Gastroesophageal sphincter (tissue), 4 donors: ENCODE results near the gene SCCPDH. TPM values are rescaled to one million over a fixed set of nuclear protein-coding genes. Genes with fewer than 3 reads are reported as not detected.

Experiments
- ATAC-seq: fragments of 150-250 bp; one replicate; pipeline ENCODE4 v1.9.1; 2016; ENCODE audit warnings: mild to moderate bottlenecking, moderate library complexity
- H3K27ac ChIP-seq, 4 donors: fragments of 200-600 bp; sonication (generic) in 3 of 4; 1 replicate in 3 of 4; 2 replicates in 1 of 4; pipeline ENCODE4 v1.5.1; 2016 to 2019
- H3K27me3 ChIP-seq: fragments of 200-600 bp; sonication (generic); one replicate; pipeline ENCODE4 v1.5.1; 2019
- H3K36me3 ChIP-seq, 2 donors: fragments of 200-600 bp; sonication (generic); one replicate each; pipeline ENCODE4 v1.5.1; 2019; ENCODE audit warnings: control low read depth in 1 of 2
- H3K4me1 ChIP-seq, 3 donors: fragments of 200-600 bp; sonication (generic); 1 replicate in 2 of 3; 2 replicates in 1 of 3; pipeline ENCODE4 v1.5.1; 2016 to 2019; ENCODE audit warnings: control low read depth in 2 of 3
- H3K4me3 ChIP-seq, 2 donors: fragments of 200-600 bp; sonication (generic); one replicate each; pipeline ENCODE4 v1.5.1; 2019; ENCODE audit warnings: mild to moderate bottlenecking in 1 of 2, moderate library complexity in 1 of 2
- H3K9me3 ChIP-seq, 3 donors: fragments of 200-600 bp; sonication (generic); one replicate each; pipeline ENCODE4 v1.5.1; 2017 to 2019; ENCODE audit warnings: control low read depth in 2 of 3
- EP300 ChIP-seq: sonication (generic); formaldehyde crosslinking; IDR thresholded peaks from one replicate; pipeline ENCODE4 v1.6.1; 2017; ENCODE audit warnings: antibody characterized with exemption, mild to moderate bottlenecking
- POLR2A ChIP-seq, 2 donors: fragments of 450-650 bp; IDR thresholded peaks; one replicate each; pipeline ENCODE4 v1.6.1; 2017; ENCODE audit warnings: antibody characterized with exemption in 2 of 2, mild to moderate bottlenecking in 2 of 2, moderate library complexity in 1 of 2
- POLR2AphosphoS5 ChIP-seq: sonication (generic); formaldehyde crosslinking; IDR thresholded peaks from one replicate; pipeline ENCODE4 v1.6.1; 2017; ENCODE audit warnings: antibody characterized with exemption
- WGBS, 2 donors: methylation state at CpG; one replicate each; pipeline ENCODE4 v1.1.5; 2018; ENCODE audit warnings: low coverage in 1 of 2; 5-methylcytosine and 5-hydroxymethylcytosine counted together
- total RNA-seq, 4 donors: library from RNA; depleted of rRNA; stranded (reverse); fragments of >200 nt; gene quantifications; one replicate each; pipeline ENCODE4 v1.1.0, GENCODE V29; 2016
- TF ChIP-seq, protein P1 (sequence below), 4 experiments: fragments of 200-600 bp in 2 of 4; fragments of 450-650 bp in 2 of 4; sonication (generic) in 1 of 4; IDR thresholded peaks; one replicate each; pipeline ENCODE4 v1.5.1; 2017 to 2019; ENCODE audit warnings: antibody characterized with exemption in 4 of 4, mild to moderate bottlenecking in 2 of 4, moderate library complexity in 2 of 4

SCCPDH gene
- total RNA-seq, 4 donors from 2014 or later = 21.3 to 32.2 (median 23.1) TPM

GRCh38 chr1:246794048-246794827 is 70.0 kb downstream of the SCCPDH start:
- H3K27ac ChIP-seq = no peak overlapping the region

GRCh38 chr1:246794828-246795671 is 70.8 kb downstream of the SCCPDH start:
- Histone ChIP-seq H3K4me3 (no peak overlapping the region), H3K36me3 (no peaks in the 10 kb centered on the region), H3K4me1 (peaks cover 0 to 11% (median 0%) of the 10 kb centered on the region in 3 donors), H3K9me3 (no peaks in the 10 kb centered on the region), H3K27ac (no peak overlapping the region), H3K27me3 (peaks cover 58% of the 10 kb centered on the region)
- ATAC-seq = no peak
- no peak for TF ChIP-seq POLR2A (IDR thresholded peaks at IDR 0.05)
- no peak for TF ChIP-seq POLR2AphosphoS5
- TF ChIP-seq, protein P1, sequence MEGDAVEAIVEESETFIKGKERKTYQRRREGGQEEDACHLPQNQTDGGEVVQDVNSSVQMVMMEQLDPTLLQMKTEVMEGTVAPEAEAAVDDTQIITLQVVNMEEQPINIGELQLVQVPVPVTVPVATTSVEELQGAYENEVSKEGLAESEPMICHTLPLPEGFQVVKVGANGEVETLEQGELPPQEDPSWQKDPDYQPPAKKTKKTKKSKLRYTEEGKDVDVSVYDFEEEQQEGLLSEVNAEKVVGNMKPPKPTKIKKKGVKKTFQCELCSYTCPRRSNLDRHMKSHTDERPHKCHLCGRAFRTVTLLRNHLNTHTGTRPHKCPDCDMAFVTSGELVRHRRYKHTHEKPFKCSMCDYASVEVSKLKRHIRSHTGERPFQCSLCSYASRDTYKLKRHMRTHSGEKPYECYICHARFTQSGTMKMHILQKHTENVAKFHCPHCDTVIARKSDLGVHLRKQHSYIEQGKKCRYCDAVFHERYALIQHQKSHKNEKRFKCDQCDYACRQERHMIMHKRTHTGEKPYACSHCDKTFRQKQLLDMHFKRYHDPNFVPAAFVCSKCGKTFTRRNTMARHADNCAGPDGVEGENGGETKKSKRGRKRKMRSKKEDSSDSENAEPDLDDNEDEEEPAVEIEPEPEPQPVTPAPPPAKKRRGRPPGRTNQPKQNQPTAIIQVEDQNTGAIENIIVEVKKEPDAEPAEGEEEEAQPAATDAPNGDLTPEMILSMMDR (IDR thresholded peaks at IDR 0.05) = no peak
- no peak for TF ChIP-seq EP300
- 14 to 52% methylated on average over 1 to 6 of the region's 27 CpGs for WGBS, 2 donors

More at GRCh38 chr1:246794048-246794827, 70.0 kb downstream of the SCCPDH start:
- no peaks in the 10 kb centered on the region for H3K9me3 ChIP-seq
- no peak overlapping the region for H3K4me3 ChIP-seq
- H3K27me3 ChIP-seq = peaks cover 63% of the 10 kb centered on the region
- WGBS, 2 donors = 17 to 22% methylated on average over 5 to 10 of the region's 18 CpGs
- ATAC-seq = no peak
- no peak for TF ChIP-seq POLR2AphosphoS5
- TF ChIP-seq POLR2A (IDR thresholded peaks at IDR 0.05) = no peak
- no peak for TF ChIP-seq EP300
- H3K4me1 ChIP-seq = peaks cover 0 to 18% (median under 1%) of the 10 kb centered on the region in 3 donors
- H3K36me3 ChIP-seq = no peaks in the 10 kb centered on the region

DNA sequence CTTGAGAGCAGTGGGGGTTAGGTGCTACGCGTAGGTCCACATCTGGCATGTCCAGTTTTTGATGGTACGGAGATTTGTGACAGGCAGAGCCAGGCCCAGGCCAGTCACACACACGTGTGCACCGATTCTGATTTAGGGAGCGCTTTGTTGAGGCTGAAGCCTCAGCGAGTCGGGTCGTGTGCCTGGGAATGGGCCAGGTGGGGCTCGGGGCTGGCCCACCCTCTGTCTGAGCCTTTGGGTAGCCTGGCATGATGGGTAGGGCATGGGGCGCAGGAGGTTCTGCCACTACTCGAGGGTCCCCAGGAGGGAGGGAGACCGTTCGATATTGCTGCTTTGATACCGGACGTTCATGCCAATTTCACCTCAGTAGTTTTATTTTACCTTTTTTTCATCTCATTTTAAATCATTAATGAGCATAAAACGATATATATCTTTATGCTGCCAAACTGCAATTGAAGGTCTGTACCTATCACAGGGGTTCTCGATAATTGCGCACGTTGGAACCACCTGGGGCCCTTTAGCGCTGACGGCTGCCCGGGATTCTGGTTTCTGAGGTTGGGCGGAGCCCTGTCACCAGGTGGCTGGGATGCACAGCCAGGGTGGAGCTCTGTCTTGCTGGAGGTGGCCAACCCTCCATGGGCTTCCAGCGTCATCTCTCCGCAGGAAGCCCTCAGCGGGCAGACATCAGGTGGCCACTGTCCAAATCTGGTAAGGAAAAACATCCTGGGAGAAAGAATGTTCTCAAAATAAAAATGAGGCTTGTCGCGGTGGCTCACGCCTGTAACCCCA is 71.9 kb downstream of the SCCPDH start:
- H3K27ac ChIP-seq = no peak overlapping the region
- ATAC-seq = no peak
- 89 to 93% methylated on average over 12 to 14 of the region's 30 CpGs for WGBS, 2 donors
- H3K36me3 ChIP-seq = no peaks in the 10 kb centered on the region
- H3K4me3 ChIP-seq = no peak overlapping the region
- peaks cover 51% of the 10 kb centered on the region for H3K27me3 ChIP-seq
- no peaks in the 10 kb centered on the region for H3K9me3 ChIP-seq
- H3K4me1 ChIP-seq = peaks cover 0 to 11% (median 0%) of the 10 kb centered on the region in 3 donors
- TF ChIP-seq POLR2A (IDR thresholded peaks at IDR 0.05) (no peak), POLR2AphosphoS5 (no peak), EP300 (no peak)
- TF ChIP-seq, protein P1 (IDR thresholded peaks at IDR 0.05) = no peak

GRCh38 chr1:246797157-246797556 is 72.9 kb downstream of the SCCPDH start:
- peaks cover 51% of the 10 kb centered on the region for H3K27me3 ChIP-seq
- no peak overlapping the region for H3K27ac ChIP-seq
- no peak overlapping the region for H3K4me3 ChIP-seq
- ATAC-seq = no peak
- H3K9me3 ChIP-seq = no peaks in the 10 kb centered on the region
- H3K4me1 ChIP-seq = peaks cover 0 to 11% (median 0%) of the 10 kb centered on the region in 3 donors
- no peaks in the 10 kb centered on the region for H3K36me3 ChIP-seq
- TF ChIP-seq POLR2A (IDR thresholded peaks at IDR 0.05) = no peak
- TF ChIP-seq, protein P1 (IDR thresholded peaks at IDR 0.05) = no peak
- no peak for TF ChIP-seq POLR2AphosphoS5
- TF ChIP-seq EP300 = no peak
- WGBS, 2 donors = 85 to 100% methylated on average over 1 to 7 of the region's 8 CpGs

DNA sequence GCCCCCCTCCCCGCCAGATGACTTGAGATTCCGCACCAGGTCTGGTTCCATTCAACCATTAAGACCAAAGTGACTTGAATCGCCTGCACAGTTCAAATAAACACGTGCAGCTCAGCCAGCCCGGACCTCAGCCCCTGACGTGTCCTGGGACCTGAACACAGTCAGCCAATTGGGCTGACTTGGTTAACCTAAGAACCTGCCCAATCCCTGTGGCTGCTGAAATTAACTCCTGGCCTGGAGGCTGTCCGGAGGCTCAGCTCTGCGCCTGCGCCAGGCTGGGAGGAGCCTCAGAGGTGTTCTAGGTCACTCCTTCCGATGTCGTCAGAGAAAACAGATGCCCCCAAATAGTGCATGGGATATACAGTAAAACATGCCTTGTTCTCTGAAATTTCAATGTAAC is 73.4 kb downstream of the SCCPDH start:
- 30 to 90% methylated on average over 2 of the region's 11 CpGs for WGBS, 2 donors
- Histone ChIP-seq H3K36me3 (no peaks in the 10 kb centered on the region), H3K27ac (no peak overlapping the region), H3K27me3 (peaks cover 48% of the 10 kb centered on the region), H3K4me3 (no peak overlapping the region), H3K4me1 (peaks cover 0 to 11% (median 0%) of the 10 kb centered on the region in 3 donors), H3K9me3 (no peaks in the 10 kb centered on the region)
- no peak for ATAC-seq
- no peak for TF ChIP-seq EP300
- TF ChIP-seq, protein P1 (IDR thresholded peaks at IDR 0.05) = no peak
- TF ChIP-seq POLR2AphosphoS5 = no peak
- no peak for TF ChIP-seq POLR2A (IDR thresholded peaks at IDR 0.05)
